ENCODE data around the gene WFDC2.

DNA sequence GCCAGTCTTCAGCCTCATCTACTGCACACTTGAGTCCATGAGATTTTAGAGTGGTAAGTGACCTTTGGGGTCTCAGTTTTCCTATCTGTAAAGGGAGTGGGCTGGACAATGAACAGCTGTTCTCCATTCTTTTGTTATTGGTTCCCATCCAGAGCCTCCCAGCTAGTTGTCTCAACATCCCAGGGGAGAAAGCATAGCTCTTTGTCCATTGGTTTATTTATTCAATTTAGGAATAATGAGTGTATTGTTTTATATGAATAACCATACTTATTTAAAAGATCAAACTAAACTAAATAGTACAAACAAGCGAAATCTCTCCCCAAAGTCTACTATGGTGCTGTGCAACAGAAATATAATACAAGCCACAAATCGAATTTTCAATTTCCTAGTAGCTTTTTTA is 39.9 kb upstream of the WFDC2 start:
- TF ChIP-seq, protein P1, sequence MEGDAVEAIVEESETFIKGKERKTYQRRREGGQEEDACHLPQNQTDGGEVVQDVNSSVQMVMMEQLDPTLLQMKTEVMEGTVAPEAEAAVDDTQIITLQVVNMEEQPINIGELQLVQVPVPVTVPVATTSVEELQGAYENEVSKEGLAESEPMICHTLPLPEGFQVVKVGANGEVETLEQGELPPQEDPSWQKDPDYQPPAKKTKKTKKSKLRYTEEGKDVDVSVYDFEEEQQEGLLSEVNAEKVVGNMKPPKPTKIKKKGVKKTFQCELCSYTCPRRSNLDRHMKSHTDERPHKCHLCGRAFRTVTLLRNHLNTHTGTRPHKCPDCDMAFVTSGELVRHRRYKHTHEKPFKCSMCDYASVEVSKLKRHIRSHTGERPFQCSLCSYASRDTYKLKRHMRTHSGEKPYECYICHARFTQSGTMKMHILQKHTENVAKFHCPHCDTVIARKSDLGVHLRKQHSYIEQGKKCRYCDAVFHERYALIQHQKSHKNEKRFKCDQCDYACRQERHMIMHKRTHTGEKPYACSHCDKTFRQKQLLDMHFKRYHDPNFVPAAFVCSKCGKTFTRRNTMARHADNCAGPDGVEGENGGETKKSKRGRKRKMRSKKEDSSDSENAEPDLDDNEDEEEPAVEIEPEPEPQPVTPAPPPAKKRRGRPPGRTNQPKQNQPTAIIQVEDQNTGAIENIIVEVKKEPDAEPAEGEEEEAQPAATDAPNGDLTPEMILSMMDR (IDR thresholded peaks at IDR 0.05; ENCODE audit: control extremely low read depth in 1 of 3, insufficient read depth in 1 of 3, low read depth in 1 of 3, low read length in 3 of 3), result no peak
- TF ChIP-seq TAF1 (IDR thresholded peaks at IDR 0.05; ENCODE audit: low read depth, low read length) (no peak), TCF12 (IDR thresholded peaks at IDR 0.05; ENCODE audit: low read depth, low read length) (no peak), NRF1 (IDR thresholded peaks at IDR 0.05; ENCODE audit: low read depth, low read length) (no peak), JUND (IDR thresholded peaks at IDR 0.05; ENCODE audit: low read length) (no peak), EZH2 (IDR thresholded peaks at IDR 0.05; ENCODE audit: low read depth, low read length, severe bottlenecking) (no peak), POLR2AphosphoS5 (IDR thresholded peaks at IDR 0.05; ENCODE audit: low read depth, low read length) (no peak), GABPA (IDR thresholded peaks at IDR 0.05; ENCODE audit: borderline replicate concordance, insufficient read depth, low read length) (no peak)
- TF ChIP-seq, protein P2, sequence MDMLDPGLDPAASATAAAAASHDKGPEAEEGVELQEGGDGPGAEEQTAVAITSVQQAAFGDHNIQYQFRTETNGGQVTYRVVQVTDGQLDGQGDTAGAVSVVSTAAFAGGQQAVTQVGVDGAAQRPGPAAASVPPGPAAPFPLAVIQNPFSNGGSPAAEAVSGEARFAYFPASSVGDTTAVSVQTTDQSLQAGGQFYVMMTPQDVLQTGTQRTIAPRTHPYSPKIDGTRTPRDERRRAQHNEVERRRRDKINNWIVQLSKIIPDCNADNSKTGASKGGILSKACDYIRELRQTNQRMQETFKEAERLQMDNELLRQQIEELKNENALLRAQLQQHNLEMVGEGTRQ (IDR thresholded peaks at IDR 0.05; ENCODE audit: low read length), result no peak

Data from H1 (cell line).